Activated CD4-positive, CD25-positive, alpha-beta regulatory T cell treated with anti-CD3 and anti-CD28 coated beads, Interleukin-2, amount 50 U/mL, for 24 hours (primary cell): ENCODE data around the gene ITGA4.

Experiments used
- ATAC-seq, 2 donors: fragments of 150-1000 bp; cut with Tn5 transposase; one replicate each; pipeline ENCODE4 v1.10.0; 2021; ENCODE audit warnings: mild to moderate bottlenecking in 1 of 2, moderate library complexity in 1 of 2

Gene ITGA4

GRCh38 chr2:181575650-181576025, 118.5 kb downstream of the ITGA4 start:
- ATAC-seq = no peak

GRCh38 chr2:181576431-181576830, 119.2 kb downstream of the ITGA4 start:
- ATAC-seq = no peak

GRCh38 chr2:181578829-181579228, 121.6 kb downstream of the ITGA4 start:
- ATAC-seq = no peak

- no peak for ATAC-seq
These were observed 124.3 kb downstream of the ITGA4 start for GRCh38 chr2:181581534-181581933.

- no peak for ATAC-seq
These were observed 128.5 kb downstream of the ITGA4 start for GRCh38 chr2:181585732-181586131.
